A549 (cell line): ENCODE results near the gene SLC25A48. TPM values are rescaled to one million over a fixed set of nuclear protein-coding genes. Genes with fewer than 3 reads are reported as not detected.

Source experiments
- ATAC-seq, 2 experiments: fragments of 200-7000 bp in 1 of 2; fragments of >200 bp in 1 of 2; cut with Nextera tagmentation in 1 of 2; cut with Tn5 transposase in 1 of 2; 3 replicates each; pipeline versions ENCODE4 v1.8.0 to v1.9.1; 2018 to 2020; ENCODE audit warnings: mild to moderate bottlenecking in 1 of 2, moderate library complexity in 1 of 2
- CTCF ChIA-PET: fragments of 300-600 bp; sonication (Branson Sonifier 250); formaldehyde crosslinking; extraction: SDS; loops from one replicate; lab custom pipeline; 2021; ENCODE audit warnings: antibody characterized with exemption, inconsistent platforms; lab: Yijun Ruan, JAX
- POLR2A ChIA-PET: fragments of 350-600 bp; formaldehyde crosslinking; extraction: SDS; loops from one replicate; lab custom pipeline; 2021; ENCODE audit warnings: antibody characterized with exemption, inconsistent platforms; lab: Yijun Ruan, JAX
- DNase-seq, 2 experiments: peaks; one replicate each; pipeline versions ENCODE4 v3.0.0 to v3.0.0-alpha.2; 2011 to 2016; ENCODE audit warnings: low read depth in 1 of 2, low spot score in 1 of 2
- FAIRE-seq: peaks from 2 replicates; lab custom pipeline; 2011; peaks lifted over from hg19 to GRCh38; lab: Jason Lieb, UNC
- H3K27ac ChIP-seq, 2 experiments: fragments of >200 bp; sonication (Bioruptor Twin); formaldehyde crosslinking; 3 replicates each; pipeline ENCODE4 v1.5.1; 2016 to 2017
- H3K4me1 ChIP-seq: fragments of >200 bp; sonication (Bioruptor Twin); formaldehyde crosslinking; 3 replicates; pipeline ENCODE4 v1.6.1; 2016
- H3K4me2 ChIP-seq: fragments of >200 bp; sonication (Bioruptor Twin); formaldehyde crosslinking; 3 replicates; pipeline ENCODE4 v1.6.1; 2016
- H3K4me3 ChIP-seq: fragments of >200 bp; sonication (Bioruptor Twin); formaldehyde crosslinking; 3 replicates; pipeline ENCODE4 v1.5.1; 2016
- H3K9me3 ChIP-seq: fragments of >200 bp; sonication (Bioruptor Twin); formaldehyde crosslinking; 3 replicates; pipeline ENCODE4 v1.6.1; 2016
- CHD2 ChIP-seq: fragments of 150-350 bp; IDR thresholded peaks from 2 replicates; pipeline ENCODE4 v1.6.1; 2014; ENCODE audit warnings: low read length; ENCODE audit not compliant: partially characterized antibody
- EHMT2 ChIP-seq: fragments of 200-600 bp; sonication (generic); IDR thresholded peaks from 2 replicates; pipeline ENCODE4 v1.6.1; 2016; ENCODE audit warnings: antibody characterized with exemption, low read depth, mild to moderate bottlenecking, moderate library complexity
- EP300 ChIP-seq, 2 experiments: fragments of >200 bp; sonication (Bioruptor Twin); formaldehyde crosslinking; IDR thresholded peaks; 2 replicates in 1 of 2; 3 replicates in 1 of 2; pipeline ENCODE4 v1.6.1; 2016 to 2017
- FOSL2 ChIP-seq, 2 experiments: fragments of 450-650 bp in 1 of 2; fragments of >200 bp in 1 of 2; sonication (Bioruptor Twin) in 1 of 2; formaldehyde crosslinking; IDR thresholded peaks; 2 replicates each; pipeline versions ENCODE4 v1.5.0 to v1.6.1; 2016 to 2020; ENCODE audit warnings: mild to moderate bottlenecking in 1 of 2, moderate library complexity in 1 of 2
- FOXS1 ChIP-seq: fragments of 250-450 bp; sonication (Bioruptor Pico); IDR thresholded peaks from 2 replicates; pipeline ENCODE4 v1.5.0; 2020; ENCODE audit warnings: mild to moderate bottlenecking, moderate library complexity
- HDAC2 ChIP-seq: fragments of 200-600 bp; sonication (generic); IDR thresholded peaks from 2 replicates; pipeline ENCODE4 v1.6.1; 2016
- HEYL ChIP-seq: fragments of 250-450 bp; sonication (Bioruptor Pico); IDR thresholded peaks from 2 replicates; pipeline ENCODE4 v1.8.0; 2021; ENCODE audit warnings: mild to moderate bottlenecking, moderate library complexity
- HOXA7 ChIP-seq: fragments of 250-450 bp; sonication (Bioruptor Pico); IDR thresholded peaks from 2 replicates; pipeline ENCODE4 v1.5.0; 2020; ENCODE audit warnings: mild to moderate bottlenecking, moderate library complexity
- HOXB5 ChIP-seq: fragments of 250-450 bp; sonication (Bioruptor Pico); IDR thresholded peaks from 2 replicates; pipeline ENCODE4 v1.5.0; 2020; ENCODE audit warnings: mild to moderate bottlenecking, moderate library complexity
- JUNB ChIP-seq: fragments of >200 bp; sonication (Bioruptor Twin); formaldehyde crosslinking; IDR thresholded peaks from 2 replicates; pipeline ENCODE4 v1.6.1; 2016
- KDM1A ChIP-seq: fragments of 200-600 bp; sonication (generic); IDR thresholded peaks from 2 replicates; pipeline ENCODE4 v1.6.1; 2016; ENCODE audit warnings: low read depth, mild to moderate bottlenecking
- KDM5A ChIP-seq: fragments of 200-600 bp; sonication (generic); IDR thresholded peaks from 2 replicates; pipeline ENCODE4 v1.6.1; 2016; ENCODE audit warnings: antibody characterized with exemption, mild to moderate bottlenecking
- MYC ChIP-seq: IDR thresholded peaks from 2 replicates; pipeline ENCODE4 v1.6.1; 2012; ENCODE audit warnings: mild to moderate bottlenecking, inconsistent platforms, low read length, improper control_type of control experiment, borderline replicate concordance
- NFE2L2 ChIP-seq: fragments of 150-350 bp; conservative IDR thresholded peaks from 2 replicates; pipeline ENCODE4 v1.6.1; 2014; ENCODE audit warnings: low read length
- PHF8 ChIP-seq: fragments of 200-600 bp; sonication (generic); IDR thresholded peaks from 2 replicates; pipeline ENCODE4 v1.6.1; 2016; ENCODE audit warnings: low read depth, mild to moderate bottlenecking, antibody characterized with exemption, moderate library complexity, borderline replicate concordance
- POLR2AphosphoS2 ChIP-seq: conservative IDR thresholded peaks from 2 replicates; pipeline ENCODE4 v1.6.1; 2012; ENCODE audit warnings: low read length, improper control_type of control experiment, inconsistent platforms
- RAD21 ChIP-seq, 2 experiments: fragments of >200 bp in 1 of 2; sonication (Bioruptor Twin) in 1 of 2; formaldehyde crosslinking in 1 of 2; IDR thresholded peaks in 1 of 2; conservative IDR thresholded peaks in 1 of 2; 2 replicates in 1 of 2; 3 replicates in 1 of 2; pipeline ENCODE4 v1.6.1; 2012 to 2018; ENCODE audit warnings: inconsistent platforms in 1 of 2
- RCOR1 ChIP-seq: fragments of 150-350 bp; IDR thresholded peaks from 2 replicates; pipeline ENCODE4 v1.6.1; 2014; ENCODE audit warnings: antibody characterized with exemption, low read length, low read depth
- RFX5 ChIP-seq: fragments of 450-650 bp; IDR thresholded peaks from 2 replicates; pipeline ENCODE4 v1.7.1; 2014; ENCODE audit warnings: antibody characterized with exemption, mild to moderate bottlenecking, moderate library complexity
- RNF2 ChIP-seq: fragments of 200-600 bp; sonication (generic); IDR thresholded peaks from 2 replicates; pipeline ENCODE4 v1.6.1; 2016; ENCODE audit warnings: low read depth, mild to moderate bottlenecking, antibody characterized with exemption, moderate library complexity, borderline replicate concordance
- SMC3 ChIP-seq: fragments of >200 bp; sonication (Bioruptor Twin); formaldehyde crosslinking; IDR thresholded peaks from 3 replicates; pipeline ENCODE4 v1.6.1; 2018; ENCODE audit warnings: inconsistent platforms
- TP53 ChIP-seq: fragments of 250-450 bp; sonication (Bioruptor Pico); IDR thresholded peaks from 2 replicates; pipeline ENCODE4 v1.5.0; 2021; ENCODE audit warnings: mild to moderate bottlenecking, moderate library complexity
- ZFP36 ChIP-seq: fragments of 450-650 bp; IDR thresholded peaks from 2 replicates; pipeline ENCODE4 v1.6.1; 2014; ENCODE audit warnings: borderline replicate concordance; ENCODE audit not compliant: partially characterized antibody
- WGBS: methylation state at CpG from one replicate; pipeline ENCODE4 v1.1.6; 2017; ENCODE audit errors: missing lambda C conversion rate; 5-methylcytosine and 5-hydroxymethylcytosine counted together
- polyA plus RNA-seq, 4 experiments: library from polyadenylated mRNA; depleted of rRNA in 3 of 4; stranded (reverse); fragments of >200 nt; fragmentation: RNase III in 1 of 4; extraction: RNeasy Plus Mini Kit Qiagen cat#74134 plus additional on column Dnase treatment in 1 of 4; gene quantifications; 2 replicates in 3 of 4; 3 replicates in 1 of 4; pipeline ENCODE4 v1.2.3, GENCODE V29; 2011 to 2017
- TF ChIP-seq, protein P1 (sequence below): IDR thresholded peaks from 2 replicates; pipeline ENCODE4 v1.6.1; 2012
- TF ChIP-seq, protein P2 (sequence below): IDR thresholded peaks from 2 replicates; pipeline ENCODE4 v1.6.1; 2012
- TF ChIP-seq, protein P3 (sequence below): fragments of 150-350 bp; IDR thresholded peaks from 2 replicates; pipeline ENCODE4 v1.6.1; 2014; ENCODE audit warnings: low read depth, mild to moderate bottlenecking, low read length
- TF ChIP-seq, protein P4 (sequence below): fragments of 250-450 bp; sonication (Bioruptor Pico); IDR thresholded peaks from 2 replicates; pipeline ENCODE4 v1.5.0; 2020; ENCODE audit warnings: low read depth, mild to moderate bottlenecking, moderate library complexity

SLC25A48 gene
- polyA plus RNA-seq, 2 of the 4 experiments (the other 2 are of a cell fraction): 0.18 TPM; not detected in 1

DNA sequence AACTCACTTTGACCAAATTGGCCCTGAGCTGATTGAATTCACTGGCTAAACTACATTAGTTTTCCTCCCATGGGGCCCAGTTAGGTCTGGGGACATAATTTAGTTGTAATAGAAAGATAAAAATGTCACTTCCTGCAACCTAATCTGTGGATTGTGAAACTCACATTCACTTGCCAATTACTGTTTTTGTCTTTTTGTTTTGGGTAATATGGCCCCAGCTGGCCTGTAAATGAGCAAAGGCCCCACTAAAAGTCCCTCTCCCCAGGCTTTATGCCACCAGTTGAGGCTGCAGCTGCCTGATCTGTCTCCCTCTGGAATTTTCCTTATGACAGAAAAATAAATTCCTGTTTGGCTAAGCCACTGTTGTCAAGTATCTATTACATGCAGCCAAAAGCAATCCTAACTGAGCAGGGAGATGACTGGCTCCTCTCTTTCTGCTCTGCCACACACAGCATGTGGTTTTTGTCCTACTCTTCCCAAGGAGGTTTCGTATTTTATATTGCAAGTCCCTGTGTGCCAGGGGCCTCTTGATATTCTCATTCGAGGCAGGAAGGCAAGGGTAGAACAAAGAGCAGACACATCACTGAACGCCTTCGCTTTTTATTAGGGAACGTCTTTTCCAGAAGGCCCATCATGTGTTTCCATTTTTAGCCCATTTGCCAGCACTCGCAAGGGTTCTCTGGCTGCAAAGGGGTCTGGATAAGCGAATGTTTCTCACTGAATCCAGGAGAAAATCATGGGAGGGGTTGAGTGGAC, 24.1 kb upstream of the SLC25A48 start:
- CTCF ChIA-PET: no interaction called here
- Histone ChIP-seq H3K4me3 (no peak overlapping the region), H3K27ac (no peak overlapping the region)
- TF ChIP-seq RFX5 (no peak), EHMT2 (no peak), MYC (no peak), HEYL (CRISPR knock-in tag) (no peak), CHD2 (no peak), HDAC2 (no peak), RAD21 (conservative IDR thresholded peaks at IDR 0.05 in 1 of 2, IDR thresholded peaks at IDR 0.05 in 1 of 2) (no peak), FOXS1 (CRISPR knock-in tag) (no peak), EP300 (IDR thresholded peaks at IDR 0.05) (no peak)
- TF ChIP-seq, all 56 proteins: peak for 0
- DNase-seq (no peak), FAIRE-seq (no peak), ATAC-seq (no peak)
- H3K9me3 ChIP-seq: no peaks in the 10 kb centered on the region
- 56% methylated on average over 7 of the region's 7 CpGs for WGBS
- no peak overlapping the region for H3K4me2 ChIP-seq
- POLR2A ChIA-PET: no interaction called here
- no peaks in the 10 kb centered on the region for H3K4me1 ChIP-seq

DNA sequence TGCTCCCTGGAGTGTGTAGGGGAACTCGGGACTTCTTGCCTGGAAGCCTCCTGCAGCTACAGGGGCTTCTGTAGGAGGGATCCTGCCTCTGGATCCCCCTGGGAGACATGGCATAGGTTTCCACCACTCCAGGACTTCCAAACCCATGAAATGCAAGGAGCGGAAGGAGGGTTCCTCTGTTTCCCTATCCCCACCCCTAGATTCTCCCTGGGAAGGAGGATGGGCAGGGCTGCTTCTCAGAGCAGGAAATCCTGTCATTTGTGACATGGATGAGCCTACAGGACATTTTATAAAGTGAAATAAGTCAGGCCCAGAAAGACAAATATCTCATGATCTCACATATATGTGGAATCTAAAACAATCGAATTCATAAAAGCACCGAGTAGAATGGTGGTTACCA, 23.5 kb upstream of the SLC25A48 start:
- ATAC-seq (no peak), DNase-seq (no peak), FAIRE-seq (no peak)
- WGBS: 50% methylated on average over 4 of the region's 4 CpGs
- H3K4me2 ChIP-seq: no peak overlapping the region
- H3K9me3 ChIP-seq: no peaks in the 10 kb centered on the region
- ChIA-PET POLR2A (no interaction called here), CTCF (no interaction called here)
- no peak overlapping the region for H3K4me3 ChIP-seq
- no peaks in the 10 kb centered on the region for H3K4me1 ChIP-seq
- H3K27ac ChIP-seq: no peak overlapping the region
- TF ChIP-seq JUNB (no peak), PHF8 (no peak), CHD2 (no peak), ZFP36 (no peak), KDM1A (no peak), HOXB5 (CRISPR knock-in tag) (no peak), SMC3 (no peak)
- TF ChIP-seq, protein P1, sequence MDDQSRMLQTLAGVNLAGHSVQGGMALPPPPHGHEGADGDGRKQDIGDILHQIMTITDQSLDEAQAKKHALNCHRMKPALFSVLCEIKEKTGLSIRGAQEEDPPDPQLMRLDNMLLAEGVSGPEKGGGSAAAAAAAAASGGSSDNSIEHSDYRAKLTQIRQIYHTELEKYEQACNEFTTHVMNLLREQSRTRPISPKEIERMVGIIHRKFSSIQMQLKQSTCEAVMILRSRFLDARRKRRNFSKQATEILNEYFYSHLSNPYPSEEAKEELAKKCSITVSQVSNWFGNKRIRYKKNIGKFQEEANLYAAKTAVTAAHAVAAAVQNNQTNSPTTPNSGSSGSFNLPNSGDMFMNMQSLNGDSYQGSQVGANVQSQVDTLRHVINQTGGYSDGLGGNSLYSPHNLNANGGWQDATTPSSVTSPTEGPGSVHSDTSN: no peak
- TF ChIP-seq, protein P2, sequence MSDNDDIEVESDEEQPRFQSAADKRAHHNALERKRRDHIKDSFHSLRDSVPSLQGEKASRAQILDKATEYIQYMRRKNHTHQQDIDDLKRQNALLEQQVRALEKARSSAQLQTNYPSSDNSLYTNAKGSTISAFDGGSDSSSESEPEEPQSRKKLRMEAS: no peak

DNA sequence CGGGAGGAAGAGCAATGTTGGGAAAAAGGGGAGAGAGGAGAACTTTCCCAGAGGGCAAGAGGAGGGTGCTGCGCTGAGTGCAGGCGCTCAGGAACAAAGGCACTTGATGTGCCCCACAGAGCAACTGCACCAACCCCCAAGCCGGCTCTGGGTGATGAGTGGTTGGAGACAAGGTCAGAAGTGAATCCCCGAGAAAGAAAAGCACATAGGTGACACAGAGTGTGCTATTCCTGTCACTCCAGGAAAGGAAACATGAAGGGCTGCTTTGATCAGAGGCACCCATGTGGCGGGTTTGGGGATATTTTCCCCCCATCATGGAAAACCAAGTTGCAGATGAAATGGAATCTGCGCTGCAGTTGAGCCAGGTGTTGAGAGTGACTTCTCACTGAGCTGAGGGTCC, 20.7 kb upstream of the SLC25A48 start:
- no peak for FAIRE-seq
- WGBS: 33% methylated on average over 7 of the region's 7 CpGs
- H3K4me3 ChIP-seq: no peak overlapping the region
- no peak overlapping the region for H3K27ac ChIP-seq
- ChIA-PET POLR2A (no interaction called here), CTCF (interaction anchor here (1.2 to 1.5 kb wide), 2 partner anchors 11 to 17 kb away, joined by 4 to 6 read pairs; no protein-coding TSS in a partner anchor)
- H3K9me3 ChIP-seq: no peaks in the 10 kb centered on the region
- no peak for ATAC-seq
- TF ChIP-seq RAD21 (conservative IDR thresholded peaks at IDR 0.05 in 1 of 2, IDR thresholded peaks at IDR 0.05 in 1 of 2): no peak
- no peak for TF ChIP-seq RCOR1
- no peak for TF ChIP-seq RFX5
- TF ChIP-seq TP53 (CRISPR knock-in tag): no peak
- no peak for TF ChIP-seq NFE2L2
- TF ChIP-seq FOSL2 (IDR thresholded peaks at IDR 0.05): no peak
- TF ChIP-seq FOSL2 (CRISPR knock-in tag; IDR thresholded peaks at IDR 0.05): no peak
- no peak for TF ChIP-seq MYC
- TF ChIP-seq HOXB5 (CRISPR knock-in tag): no peak
- TF ChIP-seq POLR2AphosphoS2: no peak
- no peak for TF ChIP-seq ZFP36
- TF ChIP-seq, protein P3, sequence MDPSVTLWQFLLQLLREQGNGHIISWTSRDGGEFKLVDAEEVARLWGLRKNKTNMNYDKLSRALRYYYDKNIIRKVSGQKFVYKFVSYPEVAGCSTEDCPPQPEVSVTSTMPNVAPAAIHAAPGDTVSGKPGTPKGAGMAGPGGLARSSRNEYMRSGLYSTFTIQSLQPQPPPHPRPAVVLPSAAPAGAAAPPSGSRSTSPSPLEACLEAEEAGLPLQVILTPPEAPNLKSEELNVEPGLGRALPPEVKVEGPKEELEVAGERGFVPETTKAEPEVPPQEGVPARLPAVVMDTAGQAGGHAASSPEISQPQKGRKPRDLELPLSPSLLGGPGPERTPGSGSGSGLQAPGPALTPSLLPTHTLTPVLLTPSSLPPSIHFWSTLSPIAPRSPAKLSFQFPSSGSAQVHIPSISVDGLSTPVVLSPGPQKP: no peak
- TF ChIP-seq, protein P4, sequence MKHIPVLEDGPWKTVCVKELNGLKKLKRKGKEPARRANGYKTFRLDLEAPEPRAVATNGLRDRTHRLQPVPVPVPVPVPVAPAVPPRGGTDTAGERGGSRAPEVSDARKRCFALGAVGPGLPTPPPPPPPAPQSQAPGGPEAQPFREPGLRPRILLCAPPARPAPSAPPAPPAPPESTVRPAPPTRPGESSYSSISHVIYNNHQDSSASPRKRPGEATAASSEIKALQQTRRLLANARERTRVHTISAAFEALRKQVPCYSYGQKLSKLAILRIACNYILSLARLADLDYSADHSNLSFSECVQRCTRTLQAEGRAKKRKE (CRISPR knock-in tag): no peak
- no peak for TF ChIP-seq HDAC2
- no peak for TF ChIP-seq RNF2
- TF ChIP-seq KDM5A: no peak
- no peak for TF ChIP-seq HOXA7 (CRISPR knock-in tag)
- no peak overlapping the region for H3K4me2 ChIP-seq
- no peak for DNase-seq
- H3K4me1 ChIP-seq: no peaks in the 10 kb centered on the region
